Measurements from ENCODE around the gene CARD11. TPM values are rescaled to one million over a fixed set of nuclear protein-coding genes. Genes with fewer than 3 reads are reported as not detected.

CARD11 gene
- total RNA-seq, 1 experiment from 2014 or later: 0.57 TPM

DNA sequence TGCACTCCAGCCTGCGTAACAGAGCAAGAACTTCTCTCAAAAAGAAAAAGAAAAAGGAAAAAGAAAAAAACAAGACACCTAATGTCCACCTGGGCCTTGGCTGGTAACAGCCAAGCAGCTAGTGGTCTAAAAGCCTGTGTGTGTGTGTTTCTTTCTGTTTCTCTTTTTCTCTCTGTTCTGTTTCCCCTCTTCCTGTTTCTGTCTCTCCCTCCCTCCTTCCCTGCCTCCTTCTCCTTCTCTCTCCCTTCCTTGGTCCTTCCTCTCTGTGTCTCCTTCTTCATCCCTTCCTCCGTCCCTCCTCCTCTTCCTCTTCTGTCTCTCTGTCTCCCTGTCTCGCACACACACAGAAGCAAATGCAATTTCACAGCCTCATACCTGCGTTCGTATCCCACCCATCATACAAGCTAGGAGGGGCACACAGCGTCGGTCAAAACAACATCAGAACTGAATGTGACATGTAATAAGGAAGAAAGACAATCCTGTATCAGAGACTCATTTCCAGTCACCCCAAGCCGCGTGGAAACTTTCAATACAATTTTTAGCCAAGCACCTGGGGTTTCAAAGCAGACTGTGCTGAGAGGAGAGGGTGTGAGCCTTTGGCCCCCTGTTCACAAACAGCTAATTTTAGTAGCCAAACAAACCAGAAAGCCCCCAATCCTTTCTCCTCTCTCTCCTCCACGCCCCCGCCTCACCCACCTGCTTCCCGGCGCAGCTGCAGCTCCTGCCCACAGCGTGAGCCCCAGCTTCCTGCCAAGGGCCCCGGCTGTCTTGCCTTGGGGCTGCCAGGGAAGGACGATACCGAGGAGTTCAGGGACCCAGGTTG lies 149.3 kb downstream of the CARD11 start:
- ChIA-PET POLR2A (no interaction called here), RAD21 (ENCODE audit: low non-redundant PET in 1 of 2, low total read pairs in 2 of 2, uncharacterized antibody in 2 of 2, unreplicated experiment in 2 of 2) (no interaction called here), CTCF (no interaction called here)
- ATAC-seq (no peak), DNase-seq (ENCODE audit: low read depth, low spot score) (no peak)
- Histone ChIP-seq H3K27ac (ENCODE audit: low read depth, low read length) (no peak overlapping the region), H3K79me2 (ENCODE audit: insufficient read depth, low read length) (no peaks in the 10 kb centered on the region), H3K9me3 (ENCODE audit: control insufficient read depth in 1 of 2, insufficient read depth in 1 of 2, low read depth in 1 of 2, low read length in 2 of 2) (no peaks in the 10 kb centered on the region), H3K27me3 (ENCODE audit: insufficient read depth, low read length) (no peaks in the 10 kb centered on the region), H4K20me1 (ENCODE audit: insufficient read depth) (no peaks in the 10 kb centered on the region), H3K4me1 (ENCODE audit: control insufficient read depth in 1 of 2, insufficient read depth in 2 of 2, low read length in 2 of 2) (no peaks in the 10 kb centered on the region), H3K4me2 (ENCODE audit: low read length) (no peak overlapping the region), H3K4me3 (replicated peaks in 1 of 2; ENCODE audit: low read depth in 1 of 2, low read length in 2 of 2) (no peak overlapping the region), H2AFZ (ENCODE audit: low read depth, low read length, poor library complexity, severe bottlenecking) (no peak overlapping the region), H3K9me2 (ENCODE audit: insufficient read depth) (no peaks in the 10 kb centered on the region), H3K9ac (ENCODE audit: low read length) (no peak overlapping the region), H3K36me3 (ENCODE audit: control insufficient read depth in 1 of 2, insufficient read depth in 2 of 2, low read length in 2 of 2) (no peaks in the 10 kb centered on the region)
- no TSS peak for BruUV-seq (replicated peaks)
- TF ChIP-seq SIN3A (IDR thresholded peaks at IDR 0.05; ENCODE audit: low read depth): no peak
- TF ChIP-seq, protein P1, sequence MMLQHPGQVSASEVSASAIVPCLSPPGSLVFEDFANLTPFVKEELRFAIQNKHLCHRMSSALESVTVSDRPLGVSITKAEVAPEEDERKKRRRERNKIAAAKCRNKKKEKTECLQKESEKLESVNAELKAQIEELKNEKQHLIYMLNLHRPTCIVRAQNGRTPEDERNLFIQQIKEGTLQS (IDR thresholded peaks at IDR 0.05): no peak
- no peak for TF ChIP-seq ELF1 (IDR thresholded peaks at IDR 0.05; ENCODE audit: borderline replicate concordance, low read depth)
- no peak for TF ChIP-seq REST (IDR thresholded peaks at IDR 0.05; ENCODE audit: low read depth)
- TF ChIP-seq POLR2A (IDR thresholded peaks at IDR 0.05; ENCODE audit: borderline replicate concordance, extremely low read depth, insufficient read depth, insufficient read length): no peak
- no peak for TF ChIP-seq ZNF274 (IDR thresholded peaks at IDR 0.05; ENCODE audit: low read depth, low read length)
- no peak for TF ChIP-seq RAD21 (IDR thresholded peaks at IDR 0.05; ENCODE audit: low read depth)
- no peak for TF ChIP-seq EZH2 (IDR thresholded peaks at IDR 0.05)
- TF ChIP-seq FOSL1 (IDR thresholded peaks at IDR 0.05; ENCODE audit: low read depth): no peak
- TF ChIP-seq POLR2AphosphoS5 (IDR thresholded peaks at IDR 0.05; ENCODE audit: low read depth, low read length): no peak
- TF ChIP-seq CBX3 (IDR thresholded peaks at IDR 0.05; ENCODE audit: low read depth): no peak
- TF ChIP-seq CEBPB (IDR thresholded peaks at IDR 0.05; ENCODE audit: low read depth): no peak
- TF ChIP-seq JUND (IDR thresholded peaks at IDR 0.05): no peak
- intact Hi-C loops (cut with micrococcal nuclease): no loop called here
